ENCODE measurements around the gene TTLL3.

DNA sequence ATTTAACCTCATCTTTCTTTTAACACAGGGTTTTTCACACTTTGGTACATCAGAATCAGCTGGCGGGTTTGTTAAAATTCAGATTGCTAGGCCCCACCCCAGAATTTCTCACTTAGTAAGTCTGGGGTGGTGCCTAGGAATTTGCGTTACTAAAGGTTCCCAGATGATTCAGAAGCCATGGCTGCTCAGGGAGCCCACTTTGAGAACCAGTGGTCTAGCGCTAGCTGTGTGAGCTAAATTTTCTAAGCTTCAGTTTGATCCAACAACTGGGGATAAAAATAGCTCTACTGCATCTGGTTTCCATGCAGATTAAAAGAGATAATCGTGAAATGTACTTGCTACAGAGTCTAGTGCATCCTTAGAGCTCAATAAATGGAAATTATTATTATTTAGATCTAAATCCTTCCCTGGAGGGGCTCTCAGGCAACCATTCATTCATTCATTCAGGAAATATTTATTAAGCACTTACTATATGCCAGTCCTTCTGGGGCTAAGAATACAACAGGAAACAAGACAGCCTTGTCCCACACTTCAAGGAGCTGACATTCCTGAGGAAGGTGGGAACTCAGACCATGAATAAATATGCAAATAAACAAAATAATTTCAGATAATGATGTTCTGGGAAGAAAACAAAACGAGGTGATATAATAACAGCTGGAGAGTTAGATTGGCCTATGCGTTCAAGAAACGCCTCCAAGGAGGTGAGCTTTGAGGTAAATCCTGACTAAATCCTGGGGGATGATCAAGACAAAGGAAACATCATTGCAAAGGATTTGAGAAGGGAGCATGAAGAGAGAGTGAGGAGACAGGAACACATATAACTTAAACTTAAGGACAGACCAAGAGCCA is 73.9 kb downstream of the TTLL3 start:
- TF ChIP-seq, protein P1, sequence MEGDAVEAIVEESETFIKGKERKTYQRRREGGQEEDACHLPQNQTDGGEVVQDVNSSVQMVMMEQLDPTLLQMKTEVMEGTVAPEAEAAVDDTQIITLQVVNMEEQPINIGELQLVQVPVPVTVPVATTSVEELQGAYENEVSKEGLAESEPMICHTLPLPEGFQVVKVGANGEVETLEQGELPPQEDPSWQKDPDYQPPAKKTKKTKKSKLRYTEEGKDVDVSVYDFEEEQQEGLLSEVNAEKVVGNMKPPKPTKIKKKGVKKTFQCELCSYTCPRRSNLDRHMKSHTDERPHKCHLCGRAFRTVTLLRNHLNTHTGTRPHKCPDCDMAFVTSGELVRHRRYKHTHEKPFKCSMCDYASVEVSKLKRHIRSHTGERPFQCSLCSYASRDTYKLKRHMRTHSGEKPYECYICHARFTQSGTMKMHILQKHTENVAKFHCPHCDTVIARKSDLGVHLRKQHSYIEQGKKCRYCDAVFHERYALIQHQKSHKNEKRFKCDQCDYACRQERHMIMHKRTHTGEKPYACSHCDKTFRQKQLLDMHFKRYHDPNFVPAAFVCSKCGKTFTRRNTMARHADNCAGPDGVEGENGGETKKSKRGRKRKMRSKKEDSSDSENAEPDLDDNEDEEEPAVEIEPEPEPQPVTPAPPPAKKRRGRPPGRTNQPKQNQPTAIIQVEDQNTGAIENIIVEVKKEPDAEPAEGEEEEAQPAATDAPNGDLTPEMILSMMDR (IDR thresholded peaks at IDR 0.05; ENCODE audit: insufficient read depth, low read length, poor library complexity, severe bottlenecking) = no peak
- TF ChIP-seq EZH2phosphoT487 (conservative IDR thresholded peaks at IDR 0.05; ENCODE audit: low read length) = no peak

All from SU-DHL-6 (cell line).